ENCODE data around the gene TRIM29.

The TRIM29 gene

GRCh38 chr11:120061761-120062560 is 76.0 kb downstream of the TRIM29 start:
- no peak for DNase-seq
